EH (cell line): Measurements from ENCODE around the gene CDC20B.
"Not testable (repeated sequence)": the region's sequence is repeated elsewhere in the genome, so short reads cannot be mapped to it uniquely, and the experiment has no call there.

Source experiments
- DNase-seq: peaks from one replicate; pipeline ENCODE4 v3.0.0-alpha.2; 2015; ENCODE audit warnings: low read depth

Gene CDC20B

DNA sequence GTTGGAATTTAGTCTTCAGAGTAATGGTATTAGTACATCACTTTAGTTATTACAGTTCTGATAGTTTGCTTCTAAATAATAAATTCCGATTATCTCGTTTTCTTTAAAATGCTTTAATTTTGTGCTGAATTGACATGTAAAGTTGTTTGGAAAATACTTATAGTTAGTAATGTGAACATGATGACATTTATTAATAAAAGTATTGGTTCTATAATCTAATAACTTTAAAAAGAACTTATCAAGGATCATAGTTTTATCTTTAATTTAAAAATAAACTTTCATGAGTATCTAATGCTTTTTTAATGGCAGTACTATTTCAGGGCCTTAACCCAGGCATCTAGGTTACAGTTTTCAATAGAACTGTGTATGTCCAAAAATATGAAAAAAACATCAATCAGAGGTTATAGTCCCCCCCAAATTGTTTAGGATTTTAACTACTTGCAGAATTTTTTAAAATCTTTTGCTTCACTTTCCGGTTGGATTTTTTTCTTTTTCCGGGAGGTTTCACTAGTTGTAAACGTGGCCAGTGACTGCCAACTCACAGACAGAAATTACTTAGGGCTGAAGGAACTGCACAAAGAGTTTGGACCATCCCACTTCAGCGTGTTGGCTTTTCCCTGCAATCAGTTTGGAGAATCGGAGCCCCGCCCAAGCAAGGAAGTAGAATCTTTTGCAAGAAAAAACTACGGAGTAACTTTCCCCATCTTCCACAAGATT is 12.3 kb downstream of the CDC20B start:
- DNase-seq: peak; percentile 97

DNA sequence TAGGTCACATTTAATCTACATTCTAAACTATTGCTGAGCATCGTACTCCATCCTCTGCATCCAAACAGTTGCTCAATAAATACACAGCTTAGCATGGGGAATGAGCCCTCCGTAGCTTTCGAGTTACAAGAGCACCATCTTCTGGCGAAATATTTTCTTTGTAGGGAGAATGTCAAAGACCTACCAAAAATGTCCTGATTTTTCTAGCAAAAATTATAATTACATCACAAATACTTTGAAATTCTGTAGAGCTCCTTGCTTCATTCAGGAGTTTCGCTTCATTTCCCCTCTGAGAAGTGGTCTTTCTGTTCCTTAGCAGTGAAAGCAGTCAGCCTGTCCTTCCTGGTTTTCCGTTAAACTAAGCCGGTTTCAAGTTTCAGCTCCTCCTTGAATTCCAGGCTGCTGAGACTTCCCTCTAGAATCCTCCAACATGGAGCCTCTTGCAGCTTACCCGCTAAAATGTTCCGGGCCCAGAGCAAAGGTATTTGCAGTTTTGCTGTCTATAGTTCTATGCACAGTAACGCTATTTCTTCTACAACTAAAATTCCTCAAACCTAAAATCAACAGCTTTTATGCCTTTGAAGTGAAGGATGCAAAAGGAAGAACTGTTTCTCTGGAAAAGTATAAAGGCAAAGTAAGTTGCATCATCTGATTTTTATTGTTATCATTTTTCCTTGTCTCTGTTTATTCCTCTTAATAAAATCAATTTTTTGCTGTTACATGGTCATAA is 13.0 kb downstream of the CDC20B start, which contains the start of gene GPX8:
GPX8 (plus strand) TSS at position 409 of the 730 bp plus-strand sequence; CDS start at position 431, 22 bp downstream.
- peak; percentile 93 for DNase-seq

DNA sequence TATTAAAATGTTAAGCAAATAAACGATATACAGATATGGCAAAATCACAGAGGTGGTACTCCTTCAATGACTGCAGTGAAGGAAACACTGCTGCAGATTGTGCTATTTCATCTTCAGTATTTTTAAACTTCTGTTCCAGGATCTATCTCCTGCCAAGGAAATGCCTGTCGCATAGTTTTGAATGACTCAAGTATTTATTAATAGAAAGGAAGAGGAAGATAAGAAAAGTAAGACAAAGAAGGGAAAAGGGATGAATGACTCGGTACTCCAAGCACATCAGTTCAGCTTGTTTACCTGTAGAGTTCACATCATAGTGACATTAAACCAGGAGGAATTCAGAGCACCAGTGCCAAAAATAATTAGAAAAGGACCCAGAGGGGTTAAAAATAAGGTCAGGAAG is 18.1 kb downstream of the CDC20B start:
- DNase-seq: peak; percentile 83

DNA sequence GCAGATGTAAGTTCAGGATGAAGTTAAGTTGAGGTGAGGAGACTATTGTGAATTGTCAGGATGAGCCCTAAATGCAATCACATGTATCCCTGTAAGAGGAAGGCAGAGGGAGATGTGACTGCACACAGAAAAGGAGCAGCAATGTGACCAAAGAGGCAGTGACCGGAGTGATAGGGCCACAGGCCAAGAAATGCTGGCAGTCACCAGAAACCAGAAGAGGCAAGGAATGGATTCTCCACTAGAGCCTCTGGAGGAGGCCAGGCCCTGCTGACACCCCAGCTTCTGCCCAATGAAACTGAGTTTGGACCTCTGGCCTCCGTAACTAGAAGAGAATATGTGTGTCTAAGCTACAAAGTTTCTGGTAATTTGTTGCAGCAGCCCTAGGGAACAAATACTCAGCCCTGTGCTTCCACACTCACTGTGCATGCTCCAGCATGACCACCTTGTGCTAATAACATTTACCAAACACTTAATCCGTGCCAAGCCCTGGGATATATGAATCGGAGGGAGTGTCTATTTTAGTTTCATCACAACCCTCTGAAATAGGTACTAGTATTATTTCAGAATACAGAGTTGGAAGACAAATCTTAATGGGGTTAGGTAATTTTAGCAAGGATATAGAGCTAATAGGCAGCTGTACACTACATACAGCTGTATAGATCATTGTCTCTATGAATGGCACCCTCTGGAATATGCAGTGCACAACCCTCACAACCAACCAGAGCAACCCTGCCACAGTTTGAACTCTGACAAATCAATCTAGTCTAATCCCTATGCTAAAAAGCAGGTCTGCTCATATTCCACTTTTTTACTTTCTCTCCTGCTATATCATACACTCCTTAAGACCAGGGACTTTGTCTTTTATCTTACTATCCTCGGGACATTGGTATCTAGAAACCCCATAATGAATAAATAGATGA is 20.8 kb downstream of the CDC20B start:
- peak; percentile 83 for DNase-seq

DNA sequence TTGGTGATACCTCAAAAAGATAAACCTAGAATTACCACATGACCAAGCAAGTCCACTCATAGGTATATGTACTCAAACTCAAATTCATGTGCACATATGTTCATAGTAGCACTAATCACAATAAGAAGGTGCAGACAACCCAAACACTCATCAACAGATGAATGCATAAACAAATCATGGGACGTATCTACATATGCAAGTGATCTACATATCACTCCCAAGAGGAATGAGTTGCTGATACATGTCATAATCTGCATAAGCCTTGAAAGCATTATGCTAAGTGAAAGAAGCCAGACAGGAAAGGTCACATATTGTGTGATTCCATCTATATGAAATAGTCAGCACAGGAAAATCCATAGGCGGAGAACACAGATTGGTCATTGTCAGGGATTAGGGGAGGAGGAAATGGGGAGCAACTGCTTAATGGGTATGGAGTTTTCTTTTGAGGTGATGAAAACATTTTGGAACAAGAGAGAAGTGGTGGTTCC is 23.6 kb downstream of the CDC20B start:
- DNase-seq: no peak

DNA sequence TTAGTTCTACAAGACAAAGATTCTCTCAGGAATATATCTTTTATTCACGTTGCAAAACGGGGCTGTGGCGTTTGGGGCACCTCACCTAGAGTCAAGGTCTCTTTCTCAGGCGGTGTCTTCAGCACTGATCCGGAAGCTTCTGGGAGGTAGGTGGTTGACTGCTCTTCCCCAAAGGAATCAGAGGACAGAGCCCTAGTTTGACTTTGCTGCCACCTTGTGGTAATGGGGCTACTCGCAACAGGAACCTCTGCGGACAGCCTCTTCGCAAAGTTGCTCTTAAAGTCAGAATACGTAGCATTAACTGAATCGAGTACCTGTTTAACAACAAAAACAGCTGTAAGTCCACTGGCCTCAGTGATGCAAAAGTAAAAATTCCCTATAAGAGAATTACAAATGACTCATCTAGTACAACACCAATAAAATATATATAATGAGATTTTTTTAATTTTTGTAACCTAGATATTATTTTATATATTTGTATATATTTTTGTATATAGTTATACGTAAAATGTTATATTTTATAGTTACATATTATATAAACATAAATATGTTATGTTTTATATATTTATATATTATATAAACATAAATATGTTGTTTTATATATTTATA is 26.3 kb downstream of the CDC20B start:
- DNase-seq: peak; percentile 87

DNA sequence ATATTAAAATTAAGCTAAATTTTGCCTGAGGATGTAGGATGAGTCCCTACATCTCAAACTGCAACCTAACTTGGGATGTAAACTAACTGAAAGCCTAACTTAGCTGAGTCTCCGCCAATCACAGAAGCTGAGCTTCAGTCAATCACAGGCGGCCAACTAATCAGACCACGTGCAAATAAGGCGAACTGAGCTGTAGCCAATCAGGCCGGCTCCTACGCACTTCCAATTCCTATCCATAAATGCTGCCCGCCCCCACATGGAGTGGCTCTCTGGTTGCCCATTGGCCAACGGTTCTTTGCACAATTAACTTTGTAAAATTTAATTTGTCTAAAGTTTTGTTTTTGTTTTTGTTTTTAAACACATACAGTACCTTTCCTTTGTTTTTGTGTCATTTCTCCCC is 26.9 kb downstream of the CDC20B start:
- no peak for DNase-seq

DNA sequence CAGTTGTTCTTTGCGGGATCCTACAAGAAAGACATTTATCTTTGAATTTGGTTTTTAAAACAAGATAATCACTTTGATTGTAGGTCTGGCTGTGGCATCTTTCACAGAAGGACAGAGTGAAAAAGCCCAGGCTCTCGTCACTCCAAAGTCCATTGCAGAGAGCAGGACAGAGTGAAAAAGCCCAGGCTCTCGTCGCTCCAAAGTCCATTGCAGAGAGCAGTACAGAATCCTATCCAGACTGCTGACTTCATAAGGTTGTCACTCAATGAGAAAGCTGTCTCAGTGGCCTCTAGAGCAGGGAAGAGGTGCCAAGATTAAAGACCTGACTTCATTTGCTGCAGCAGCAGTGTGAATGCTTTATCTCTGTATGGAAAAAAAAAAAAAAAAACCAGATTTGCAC is 29.4 kb downstream of the CDC20B start:
- DNase-seq: no peak

DNA sequence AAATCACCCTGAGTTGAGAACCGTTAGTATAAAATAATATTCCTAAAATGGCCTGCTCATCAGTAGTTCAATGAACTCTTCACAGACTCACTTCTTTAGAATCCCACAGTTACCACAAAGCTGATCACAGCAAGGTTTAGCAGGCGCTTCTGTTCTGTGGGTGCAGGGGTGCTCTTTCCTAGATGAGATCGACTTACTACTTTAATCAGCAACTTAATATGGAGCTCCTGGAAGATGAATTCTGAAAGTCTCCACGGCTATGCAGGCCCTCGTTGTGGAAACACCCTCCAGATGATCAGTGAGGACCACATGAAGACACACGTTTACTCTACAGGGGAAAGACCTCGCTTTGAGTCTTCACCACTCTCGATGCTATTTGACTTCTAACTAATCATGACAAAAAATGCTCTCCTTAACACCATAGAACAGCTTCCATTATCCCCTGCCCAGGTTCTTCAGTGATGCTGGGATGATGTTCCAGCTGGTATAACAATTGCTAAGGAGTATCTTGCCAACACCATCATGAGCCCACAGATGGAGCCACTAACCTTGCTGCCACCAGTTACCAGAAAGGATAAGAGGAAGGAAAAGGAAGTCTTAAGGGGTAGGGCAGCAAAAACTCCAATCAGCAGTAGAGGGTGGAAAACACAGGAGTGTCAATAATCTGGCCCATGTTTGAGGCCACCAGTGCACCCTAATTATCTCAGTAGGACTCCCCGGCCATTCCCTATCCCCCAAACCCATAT is 30.9 kb downstream of the CDC20B start:
- DNase-seq: no peak

DNA sequence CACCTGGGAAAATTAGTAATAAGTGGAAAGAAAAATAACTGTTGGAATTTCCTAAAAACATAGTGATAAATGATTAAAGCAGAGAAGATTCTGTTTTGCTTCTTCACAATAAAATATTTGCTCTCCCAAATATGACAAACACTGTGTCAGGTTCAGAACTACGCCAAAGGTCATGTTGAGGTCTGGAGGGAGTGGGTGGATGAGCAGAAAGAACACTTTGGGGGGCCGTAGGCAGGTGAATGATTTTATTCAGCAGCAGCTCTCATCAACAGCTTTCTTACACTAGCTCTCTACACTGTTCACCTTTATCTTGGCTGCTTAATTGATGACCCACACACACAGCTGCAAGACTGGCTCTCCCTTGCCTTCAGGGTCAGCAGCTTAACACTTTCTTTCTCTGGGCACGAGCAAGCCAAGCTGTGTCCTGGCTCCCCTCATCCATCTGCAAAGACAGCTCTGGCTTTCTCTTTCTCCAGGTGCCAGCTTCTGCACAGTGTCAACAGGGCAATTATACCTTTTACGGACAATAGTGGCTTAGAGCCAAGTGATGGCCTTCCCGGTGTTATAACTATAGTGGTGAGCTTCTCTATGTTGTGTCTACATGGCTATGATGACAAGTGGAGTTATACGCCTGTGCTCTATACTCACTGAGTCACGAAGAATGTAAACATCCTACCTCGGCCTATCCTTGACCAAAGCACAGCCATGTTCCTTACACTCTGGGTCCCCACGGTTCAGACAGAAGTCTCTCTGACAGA is 31.9 kb downstream of the CDC20B start:
- DNase-seq: no peak

DNA sequence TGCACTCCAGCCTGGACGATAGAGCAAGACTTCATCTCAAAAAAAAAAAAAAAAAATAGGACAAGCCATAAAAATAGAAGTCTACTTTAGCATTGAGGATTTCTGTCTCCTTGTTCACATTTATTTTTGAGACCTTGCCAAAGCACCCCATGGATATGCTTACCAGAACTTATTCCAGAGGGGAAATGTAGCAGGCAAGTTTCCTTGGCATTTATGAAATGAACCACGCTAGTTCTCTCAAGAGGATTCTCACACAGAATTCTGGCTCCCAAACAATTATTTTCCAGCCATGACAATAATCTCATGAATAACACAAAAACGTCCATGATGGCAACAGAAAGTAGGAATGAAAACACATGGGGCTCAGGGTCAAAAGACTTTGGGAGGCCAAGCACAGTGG is 36.5 kb downstream of the CDC20B start:
- no peak for DNase-seq

DNA sequence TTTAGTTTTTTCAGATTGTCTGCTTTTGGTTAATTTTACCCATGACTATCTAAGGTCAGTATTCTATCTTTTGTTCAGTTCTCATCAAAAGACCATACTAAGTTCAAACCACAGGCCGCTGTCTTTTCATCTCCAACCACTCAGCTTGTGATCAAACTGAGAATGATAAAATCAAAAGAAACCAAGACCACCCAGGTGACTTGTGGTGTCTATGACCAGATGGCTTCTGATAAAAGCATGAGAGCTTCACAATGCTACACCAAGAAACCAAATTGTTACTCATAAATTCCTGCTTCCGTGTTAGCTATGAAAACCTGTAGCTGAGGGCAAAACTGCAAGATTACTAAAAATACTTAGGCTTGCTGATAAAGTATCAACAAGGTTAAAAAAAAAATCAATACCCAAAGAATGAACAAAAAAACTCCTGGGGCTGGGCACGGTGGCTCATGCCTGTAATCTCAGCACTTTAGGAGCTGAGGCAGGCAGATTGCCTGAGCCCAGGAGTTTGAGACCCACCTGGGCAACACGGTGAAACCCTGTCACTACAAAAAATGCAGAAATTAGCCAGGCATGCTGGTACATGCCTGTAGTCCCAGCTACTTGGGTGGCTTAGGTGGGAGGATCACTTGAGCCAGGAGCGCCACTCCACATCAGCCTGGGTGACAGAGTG is 38.8 kb downstream of the CDC20B start:
- no peak for DNase-seq

DNA sequence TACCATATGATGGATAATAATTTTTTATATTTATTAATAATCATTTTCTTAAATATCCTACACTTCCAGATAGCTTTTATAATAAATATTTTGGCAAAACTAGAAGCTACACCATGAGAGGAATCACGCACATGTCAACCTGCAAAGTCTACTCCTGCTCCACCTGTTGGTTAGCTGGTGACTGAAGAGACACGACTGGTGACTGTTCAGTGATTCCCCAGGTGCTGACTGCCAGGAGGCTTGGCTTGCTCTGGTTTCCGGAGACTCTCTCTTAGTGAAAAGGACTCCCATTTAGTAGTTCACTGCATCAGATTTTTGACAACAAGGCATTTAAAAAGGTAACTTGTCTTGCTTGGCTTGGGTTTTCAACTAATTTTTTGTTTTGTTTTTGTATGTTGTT is 49.6 kb downstream of the CDC20B start:
- DNase-seq: no peak

DNA sequence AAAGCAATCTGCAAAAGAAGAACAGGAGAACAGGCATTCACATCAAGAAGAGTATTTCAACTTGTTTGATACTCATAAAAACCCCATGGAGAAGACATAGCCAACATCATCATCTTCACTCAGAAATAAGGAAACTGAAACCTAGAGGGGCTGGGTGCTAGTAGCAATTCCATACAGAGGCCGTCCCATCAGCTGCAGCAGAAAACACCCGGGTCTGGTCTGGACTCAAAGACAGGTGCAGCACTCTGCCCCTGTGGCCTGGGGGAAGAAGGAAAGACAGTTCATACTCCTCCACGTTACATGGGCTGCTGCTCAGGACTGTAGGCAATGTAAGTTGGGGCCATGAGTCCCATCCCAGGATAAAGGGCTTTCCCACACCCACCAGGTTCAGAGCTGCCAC is 58.9 kb downstream of the CDC20B start:
- DNase-seq: no peak

DNA sequence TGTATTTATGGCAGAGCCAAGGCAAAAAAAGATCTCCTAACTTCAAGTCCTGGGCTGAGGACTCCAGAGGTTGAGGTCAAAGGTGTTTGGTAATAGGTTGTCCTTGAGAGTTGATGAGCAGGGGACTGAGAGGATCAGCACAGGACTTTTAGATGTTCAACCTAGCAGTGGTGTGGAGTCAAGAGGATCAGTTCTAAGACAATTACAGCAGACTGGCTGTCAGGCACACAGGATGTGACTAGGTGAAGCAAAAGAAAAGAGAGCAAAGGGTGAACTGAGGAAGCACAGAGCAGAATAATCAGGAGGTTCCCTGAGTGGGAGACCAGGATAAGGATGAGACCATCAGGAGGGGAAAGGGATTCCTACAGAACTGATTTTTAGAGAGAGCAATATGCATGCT is 59.6 kb downstream of the CDC20B start:
- DNase-seq: no peak

DNA sequence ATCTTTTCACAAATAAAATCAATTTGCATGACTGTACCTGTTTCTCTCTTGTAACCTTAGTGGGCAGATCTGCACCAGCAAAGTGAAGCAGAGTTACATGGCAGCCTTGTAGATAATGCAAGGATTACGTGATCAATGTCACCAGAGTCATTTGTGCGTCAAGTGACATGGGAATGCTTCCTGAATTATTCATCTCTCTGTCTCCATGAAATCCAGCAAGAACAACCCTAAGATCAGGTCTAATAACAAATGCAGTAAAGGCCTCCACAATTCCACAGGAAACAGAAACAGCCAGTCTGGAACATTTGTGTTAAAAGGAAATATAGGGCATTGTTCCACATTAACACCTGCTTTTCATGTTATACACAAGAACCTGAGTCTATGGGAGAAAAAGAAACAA is 62.8 kb downstream of the CDC20B start:
- no peak for DNase-seq

DNA sequence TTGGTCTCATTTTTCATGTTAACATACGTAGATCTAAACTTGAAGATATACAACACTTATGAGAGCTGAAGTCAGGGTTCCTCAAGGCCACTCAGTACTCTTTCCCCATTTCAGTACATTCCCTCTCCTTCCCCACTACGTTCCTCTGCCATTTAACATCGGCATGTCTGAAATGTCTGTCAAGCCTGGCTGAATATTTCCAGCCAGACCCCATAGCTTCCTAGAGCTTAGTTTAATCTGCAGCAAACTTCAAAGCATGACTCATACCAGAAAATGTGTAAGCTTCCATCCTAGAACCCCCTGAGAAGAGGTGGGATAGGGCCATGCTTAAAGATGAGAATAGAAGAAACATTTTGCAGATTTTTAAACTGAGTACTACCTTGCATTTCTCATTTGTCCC is 64.3 kb downstream of the CDC20B start:
- DNase-seq: peak; percentile 27

DNA sequence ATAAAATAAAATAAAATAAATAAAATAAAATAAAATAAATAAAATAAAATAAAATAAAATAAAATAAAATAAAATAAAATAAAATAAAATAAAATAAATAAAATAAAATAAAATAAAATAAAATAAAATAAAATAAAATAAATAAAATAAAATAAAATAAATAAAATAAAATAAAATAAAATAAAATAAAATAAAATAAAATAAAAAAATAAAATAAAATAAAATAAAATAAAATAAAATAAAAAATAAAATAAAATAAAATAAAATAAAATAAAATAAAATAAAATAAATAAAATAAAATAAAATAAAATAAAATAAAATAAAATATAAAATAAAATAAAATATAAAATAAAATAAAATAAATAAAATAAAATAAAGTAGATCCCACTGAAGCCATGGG is 67.0 kb downstream of the CDC20B start:
- DNase-seq: not testable (repeated sequence)

DNA sequence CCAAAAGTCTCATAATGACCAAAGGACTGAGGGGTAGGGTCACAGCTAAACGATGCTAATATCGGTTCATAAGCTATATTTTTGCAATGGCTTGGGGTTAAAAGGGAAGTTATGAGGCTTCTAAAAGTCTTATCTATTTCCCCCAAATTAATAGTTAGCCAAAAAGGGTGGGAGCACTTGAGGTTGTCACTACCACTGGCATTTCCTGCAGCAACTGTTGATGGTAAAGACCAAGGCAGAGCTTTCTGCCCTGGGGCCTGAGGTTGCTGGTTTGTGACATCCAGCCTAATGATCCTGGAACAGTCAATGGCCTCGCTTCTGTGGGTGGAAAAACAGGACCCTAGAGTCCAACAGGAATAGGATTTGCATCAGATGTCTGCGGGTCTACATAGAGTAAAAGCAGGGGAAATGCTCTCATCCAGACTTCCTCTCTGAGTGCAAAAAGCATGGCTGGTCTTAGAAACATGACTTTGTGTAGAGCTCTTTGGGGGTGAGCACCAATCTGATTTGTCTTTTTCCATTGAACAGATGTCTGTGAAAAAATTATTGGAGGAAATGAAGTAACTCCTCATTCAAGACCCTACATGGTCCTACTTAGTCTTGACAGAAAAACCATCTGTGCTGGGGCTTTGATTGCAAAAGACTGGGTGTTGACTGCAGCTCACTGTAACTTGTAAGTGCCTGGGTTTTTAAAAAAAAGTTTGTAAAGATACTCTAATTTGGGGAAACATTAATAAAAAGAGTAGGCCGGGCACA is 67.9 kb downstream of the CDC20B start:
- DNase-seq: peak; percentile 7
